ENCODE data around the gene CYLD. TPM values are rescaled to one million over a fixed set of nuclear protein-coding genes. Genes with fewer than 3 reads are reported as not detected.

CYLD gene
- total RNA-seq, 4 donors from 2014 or later = 31.1 to 77.6 (median 50.2) TPM

DNA sequence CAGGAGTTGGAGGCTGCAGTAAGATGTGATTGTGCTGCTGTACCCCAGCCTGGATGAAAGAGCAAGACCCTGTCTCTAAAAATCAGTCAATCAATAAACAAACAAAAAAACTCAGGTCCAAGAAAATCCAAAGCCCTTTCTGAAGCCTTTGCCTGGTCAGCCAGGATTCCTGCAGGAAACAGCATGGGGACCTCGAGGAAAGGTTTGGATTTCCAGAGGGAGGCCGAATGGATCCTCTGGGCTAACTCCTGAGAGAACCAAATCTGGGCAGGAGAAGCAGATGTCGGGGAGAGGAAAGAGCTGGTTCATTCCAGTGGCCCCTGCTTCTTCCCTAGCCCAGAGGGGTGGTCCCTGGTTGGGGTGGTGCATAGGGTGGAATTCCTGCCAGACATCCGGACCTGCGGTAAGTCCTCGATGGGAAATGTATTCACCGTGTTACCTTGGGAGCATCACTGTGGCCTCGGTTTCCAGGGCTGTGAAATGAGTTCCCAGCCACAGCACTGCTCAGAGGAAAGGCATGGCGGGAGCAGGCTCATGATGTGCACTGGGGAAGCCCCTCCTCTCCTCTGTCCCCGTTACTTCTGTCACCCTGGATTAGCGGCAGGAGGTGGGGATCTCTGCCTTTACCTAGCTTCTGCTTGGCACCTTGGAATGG lies 75.1 kb downstream of the CYLD start:
- 85% methylated on average over 11 of the region's 11 CpGs for WGBS

DNA sequence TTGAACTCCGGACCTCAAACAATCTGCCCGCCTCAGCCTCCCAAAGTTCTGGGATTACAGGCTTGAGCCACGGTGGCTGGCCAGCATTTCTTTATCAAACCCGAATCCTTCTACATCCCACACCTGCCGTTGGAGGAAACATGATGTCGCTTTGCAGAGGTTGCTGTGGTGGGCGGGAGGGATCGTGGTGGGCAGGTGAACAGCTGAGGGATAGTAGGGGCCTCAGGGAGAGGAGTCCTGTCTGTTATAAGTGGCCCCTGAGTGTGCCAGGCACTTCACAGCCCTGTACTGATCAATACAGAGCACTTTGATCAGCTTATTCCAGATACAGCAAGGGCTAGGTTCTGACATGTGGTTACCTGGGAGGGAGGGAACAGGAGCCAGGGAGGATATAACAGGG lies 76.5 kb downstream of the CYLD start:
- H3K27ac ChIP-seq = no peak overlapping the region
- TF ChIP-seq POLR2A (IDR thresholded peaks at IDR 0.05) = no peak
- TF ChIP-seq POLR2AphosphoS5 (IDR thresholded peaks at IDR 0.05) = no peak
- TF ChIP-seq EP300 (IDR thresholded peaks at IDR 0.05) = no peak
- TF ChIP-seq, protein P1, sequence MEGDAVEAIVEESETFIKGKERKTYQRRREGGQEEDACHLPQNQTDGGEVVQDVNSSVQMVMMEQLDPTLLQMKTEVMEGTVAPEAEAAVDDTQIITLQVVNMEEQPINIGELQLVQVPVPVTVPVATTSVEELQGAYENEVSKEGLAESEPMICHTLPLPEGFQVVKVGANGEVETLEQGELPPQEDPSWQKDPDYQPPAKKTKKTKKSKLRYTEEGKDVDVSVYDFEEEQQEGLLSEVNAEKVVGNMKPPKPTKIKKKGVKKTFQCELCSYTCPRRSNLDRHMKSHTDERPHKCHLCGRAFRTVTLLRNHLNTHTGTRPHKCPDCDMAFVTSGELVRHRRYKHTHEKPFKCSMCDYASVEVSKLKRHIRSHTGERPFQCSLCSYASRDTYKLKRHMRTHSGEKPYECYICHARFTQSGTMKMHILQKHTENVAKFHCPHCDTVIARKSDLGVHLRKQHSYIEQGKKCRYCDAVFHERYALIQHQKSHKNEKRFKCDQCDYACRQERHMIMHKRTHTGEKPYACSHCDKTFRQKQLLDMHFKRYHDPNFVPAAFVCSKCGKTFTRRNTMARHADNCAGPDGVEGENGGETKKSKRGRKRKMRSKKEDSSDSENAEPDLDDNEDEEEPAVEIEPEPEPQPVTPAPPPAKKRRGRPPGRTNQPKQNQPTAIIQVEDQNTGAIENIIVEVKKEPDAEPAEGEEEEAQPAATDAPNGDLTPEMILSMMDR (IDR thresholded peaks at IDR 0.05) = no peak
- WGBS = 94% methylated on average over 6 of the region's 8 CpGs
- H3K4me3 ChIP-seq = no peak overlapping the region
- H3K27me3 ChIP-seq = no peaks in the 10 kb centered on the region
- no peaks in the 10 kb centered on the region for H3K9me3 ChIP-seq
- H3K36me3 ChIP-seq = no peaks in the 10 kb centered on the region
- DNase-seq (ENCODE audit: low spot score in 2 of 2) = no peak
- no peaks in the 10 kb centered on the region for H3K4me1 ChIP-seq

More for the DNA sequence above, 75.1 kb downstream of the CYLD start:
- Histone ChIP-seq H3K9me3 (no peaks in the 10 kb centered on the region), H3K27me3 (no peaks in the 10 kb centered on the region), H3K27ac (no peak overlapping the region), H3K4me1 (no peaks in the 10 kb centered on the region), H3K4me3 (no peak overlapping the region), H3K36me3 (no peaks in the 10 kb centered on the region)
- DNase-seq (ENCODE audit: low spot score in 2 of 2) = no peak
- TF ChIP-seq POLR2A (IDR thresholded peaks at IDR 0.05) (no peak), EP300 (IDR thresholded peaks at IDR 0.05) (no peak), POLR2AphosphoS5 (IDR thresholded peaks at IDR 0.05) (no peak)
- TF ChIP-seq, protein P1 (IDR thresholded peaks at IDR 0.05) = no peak

- Histone ChIP-seq H3K36me3 (no peaks in the 10 kb centered on the region), H3K4me3 (no peak overlapping the region), H3K27me3 (no peaks in the 10 kb centered on the region), H3K9me3 (no peaks in the 10 kb centered on the region), H3K27ac (no peak overlapping the region), H3K4me1 (no peaks in the 10 kb centered on the region)
- TF ChIP-seq POLR2AphosphoS5 (IDR thresholded peaks at IDR 0.05) (no peak), EP300 (IDR thresholded peaks at IDR 0.05) (no peak), POLR2A (IDR thresholded peaks at IDR 0.05) (no peak)
- TF ChIP-seq, protein P1 (IDR thresholded peaks at IDR 0.05) = no peak
- 87% methylated on average over 6 of the region's 6 CpGs for WGBS
- no peak for DNase-seq (ENCODE audit: low spot score in 2 of 2)
Observed at GRCh38 chr16:50819706-50820105, 77.8 kb downstream of the CYLD start.

DNA sequence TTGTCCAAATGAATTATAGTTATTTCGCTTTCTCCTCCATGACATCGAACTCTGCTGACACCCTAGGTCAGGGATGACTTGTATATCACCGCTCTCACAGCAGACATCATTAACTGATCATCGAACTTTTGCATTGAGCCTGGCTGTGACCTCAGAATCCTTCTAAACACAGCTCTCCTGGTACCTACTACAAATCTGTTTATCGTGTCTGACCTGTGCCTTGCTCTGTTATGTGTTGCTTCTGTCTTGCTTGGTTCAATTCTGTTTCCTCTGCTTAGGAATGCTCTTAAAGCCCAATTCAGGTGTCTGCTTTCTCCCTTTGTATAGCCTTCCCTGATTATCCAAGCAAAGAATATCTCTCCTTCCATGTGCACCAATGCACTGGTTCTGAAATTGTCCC lies 78.3 kb downstream of the CYLD start:
- H3K27ac ChIP-seq = no peak overlapping the region
- no peaks in the 10 kb centered on the region for H3K27me3 ChIP-seq
- no peak for DNase-seq (ENCODE audit: low spot score in 2 of 2)
- no peaks in the 10 kb centered on the region for H3K9me3 ChIP-seq
- TF ChIP-seq POLR2A (IDR thresholded peaks at IDR 0.05) = no peak
- no peak for TF ChIP-seq EP300 (IDR thresholded peaks at IDR 0.05)
- TF ChIP-seq, protein P1 (IDR thresholded peaks at IDR 0.05) = no peak
- no peak for TF ChIP-seq POLR2AphosphoS5 (IDR thresholded peaks at IDR 0.05)
- WGBS = 94% methylated on average over 5 of the region's 5 CpGs
- no peaks in the 10 kb centered on the region for H3K4me1 ChIP-seq
- H3K36me3 ChIP-seq = no peaks in the 10 kb centered on the region
- no peak overlapping the region for H3K4me3 ChIP-seq

DNA sequence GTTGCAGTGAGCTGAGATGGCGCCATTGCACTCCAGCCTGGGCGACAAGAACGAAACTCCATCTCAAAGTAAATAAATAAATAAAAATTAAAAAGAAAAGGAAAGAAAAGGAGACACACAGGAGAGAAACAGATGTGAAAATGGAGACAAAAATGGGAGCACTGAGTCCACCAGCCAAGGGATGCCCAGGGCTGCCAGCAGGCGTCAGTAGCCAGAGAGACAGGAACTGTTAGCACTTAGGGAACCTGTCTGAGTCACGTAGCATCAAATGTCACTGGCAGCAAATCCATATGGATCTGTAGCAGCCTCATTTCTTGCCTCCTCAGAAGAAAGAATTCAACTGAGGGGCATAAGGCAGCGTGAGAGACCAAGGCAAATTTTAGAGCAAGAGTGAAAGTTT lies 79.7 kb downstream of the CYLD start:
- Histone ChIP-seq H3K9me3 (no peaks in the 10 kb centered on the region), H3K4me1 (no peaks in the 10 kb centered on the region), H3K36me3 (no peaks in the 10 kb centered on the region), H3K27me3 (no peaks in the 10 kb centered on the region), H3K4me3 (no peak overlapping the region), H3K27ac (no peak overlapping the region)
- DNase-seq (ENCODE audit: low spot score in 2 of 2) = no peak
- 83% methylated on average over 6 of the region's 6 CpGs for WGBS
- TF ChIP-seq POLR2A (IDR thresholded peaks at IDR 0.05) = no peak
- no peak for TF ChIP-seq POLR2AphosphoS5 (IDR thresholded peaks at IDR 0.05)
- TF ChIP-seq, protein P1 (IDR thresholded peaks at IDR 0.05) = no peak
- TF ChIP-seq EP300 (IDR thresholded peaks at IDR 0.05) = no peak

Data from suprapubic skin (tissue), 4 donors.